Parathyroid adenoma (tissue), 2 donors: ENCODE results near the gene PGS1.

Source experiments
- H2AFZ ChIP-seq: fragments of 300-600 bp; sonication (generic); one replicate; pipeline ENCODE4 v1.7.0; 2017; ENCODE audit warnings: antibody characterized with exemption, mild to moderate bottlenecking
- H3K27ac ChIP-seq: fragments of 300-600 bp; sonication (generic); one replicate; pipeline ENCODE4 v1.7.0; 2017
- H3K27me3 ChIP-seq: fragments of 300-600 bp; sonication (generic); one replicate; pipeline ENCODE4 v1.7.0; 2017; ENCODE audit warnings: low read length; ENCODE audit not compliant: control insufficient read depth, insufficient read depth
- H3K36me3 ChIP-seq: fragments of 300-600 bp; sonication (generic); one replicate; pipeline ENCODE4 v1.7.0; 2017; ENCODE audit warnings: low read length; ENCODE audit not compliant: control insufficient read depth, insufficient read depth
- H3K4me1 ChIP-seq: fragments of 300-600 bp; sonication (generic); one replicate; pipeline ENCODE4 v1.7.0; 2017; ENCODE audit warnings: control low read depth
- H3K4me2 ChIP-seq: fragments of 300-600 bp; sonication (generic); one replicate; pipeline ENCODE4 v1.7.0; 2017; ENCODE audit warnings: low read length
- H3K4me3 ChIP-seq: fragments of 300-600 bp; sonication (generic); one replicate; pipeline ENCODE4 v1.7.0; 2017; ENCODE audit warnings: low read depth, low read length
- H3K79me2 ChIP-seq: fragments of 300-600 bp; sonication (generic); one replicate; pipeline ENCODE4 v1.7.0; 2017; ENCODE audit warnings: control low read depth
- H3K9ac ChIP-seq: fragments of 300-600 bp; sonication (generic); one replicate; pipeline ENCODE4 v1.7.0; 2017; ENCODE audit warnings: mild to moderate bottlenecking
- H3K9me3 ChIP-seq: fragments of 300-600 bp; sonication (generic); one replicate; pipeline ENCODE4 v1.7.0; 2017; ENCODE audit warnings: low read length; ENCODE audit not compliant: control insufficient read depth
- TF ChIP-seq, protein P1 (sequence below): fragments of 300-600 bp; sonication (generic); IDR thresholded peaks from one replicate; pipeline ENCODE4 v1.7.0; 2017; ENCODE audit warnings: antibody characterized with exemption, mild to moderate bottlenecking
- donor health status: primary hyperparathyroidism.

The PGS1 gene

GRCh38 chr17:78448356-78448993 lies 70.0 kb downstream of the PGS1 start:
- H3K27ac ChIP-seq: no peak overlapping the region
- H3K36me3 ChIP-seq: no peaks in the 10 kb centered on the region
- H3K27me3 ChIP-seq: no peaks in the 10 kb centered on the region
- H3K4me1 ChIP-seq: no peaks in the 10 kb centered on the region
- no peak overlapping the region for H2AFZ ChIP-seq
- no peak overlapping the region for H3K9ac ChIP-seq
- H3K4me3 ChIP-seq: no peak overlapping the region
- no peak overlapping the region for H3K4me2 ChIP-seq
- no peaks in the 10 kb centered on the region for H3K79me2 ChIP-seq
- H3K9me3 ChIP-seq: no peaks in the 10 kb centered on the region
- TF ChIP-seq, protein P1, sequence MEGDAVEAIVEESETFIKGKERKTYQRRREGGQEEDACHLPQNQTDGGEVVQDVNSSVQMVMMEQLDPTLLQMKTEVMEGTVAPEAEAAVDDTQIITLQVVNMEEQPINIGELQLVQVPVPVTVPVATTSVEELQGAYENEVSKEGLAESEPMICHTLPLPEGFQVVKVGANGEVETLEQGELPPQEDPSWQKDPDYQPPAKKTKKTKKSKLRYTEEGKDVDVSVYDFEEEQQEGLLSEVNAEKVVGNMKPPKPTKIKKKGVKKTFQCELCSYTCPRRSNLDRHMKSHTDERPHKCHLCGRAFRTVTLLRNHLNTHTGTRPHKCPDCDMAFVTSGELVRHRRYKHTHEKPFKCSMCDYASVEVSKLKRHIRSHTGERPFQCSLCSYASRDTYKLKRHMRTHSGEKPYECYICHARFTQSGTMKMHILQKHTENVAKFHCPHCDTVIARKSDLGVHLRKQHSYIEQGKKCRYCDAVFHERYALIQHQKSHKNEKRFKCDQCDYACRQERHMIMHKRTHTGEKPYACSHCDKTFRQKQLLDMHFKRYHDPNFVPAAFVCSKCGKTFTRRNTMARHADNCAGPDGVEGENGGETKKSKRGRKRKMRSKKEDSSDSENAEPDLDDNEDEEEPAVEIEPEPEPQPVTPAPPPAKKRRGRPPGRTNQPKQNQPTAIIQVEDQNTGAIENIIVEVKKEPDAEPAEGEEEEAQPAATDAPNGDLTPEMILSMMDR: no peak

- Histone ChIP-seq H3K27ac (no peak overlapping the region), H2AFZ (no peak overlapping the region), H3K9ac (no peak overlapping the region), H3K4me3 (no peak overlapping the region), H3K27me3 (no peaks in the 10 kb centered on the region), H3K36me3 (no peaks in the 10 kb centered on the region), H3K9me3 (no peaks in the 10 kb centered on the region), H3K79me2 (no peaks in the 10 kb centered on the region), H3K4me1 (no peaks in the 10 kb centered on the region), H3K4me2 (no peak overlapping the region)
- TF ChIP-seq, protein P1: no peak
These were observed 71.6 kb downstream of the PGS1 start for GRCh38 chr17:78449983-78450595.

DNA sequence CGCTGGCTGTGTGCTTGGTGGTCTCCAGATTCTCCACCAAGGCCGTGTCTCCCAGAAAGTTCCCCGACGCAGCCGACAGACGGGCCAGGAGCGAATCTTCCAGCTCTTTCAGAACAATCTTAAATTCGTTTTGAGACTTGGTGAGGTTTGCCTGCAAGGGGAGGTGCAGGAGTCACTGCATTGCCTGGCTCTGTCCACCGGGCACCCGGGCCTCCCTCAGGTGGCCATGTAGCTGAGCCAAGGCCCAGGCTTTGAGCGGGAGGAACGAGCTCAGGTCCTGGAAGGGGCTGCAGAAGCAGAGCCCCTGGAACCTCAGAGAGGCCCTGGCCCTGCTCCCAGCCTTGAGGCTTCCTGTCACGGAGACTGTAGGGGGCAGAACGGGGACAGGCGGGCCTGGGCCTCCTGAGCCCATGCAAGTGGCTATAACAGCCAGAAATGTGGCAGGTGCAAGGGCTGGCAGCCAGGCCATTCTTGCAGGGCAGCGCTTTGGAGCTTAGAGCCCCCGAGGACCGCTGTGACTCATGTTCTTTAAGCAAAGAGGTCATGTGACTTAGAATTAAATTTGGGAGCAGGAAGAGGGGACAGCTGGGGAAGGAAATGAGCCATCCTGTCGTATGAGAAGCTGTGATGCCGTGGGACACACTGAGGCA lies 72.4 kb downstream of the PGS1 start:
- Histone ChIP-seq H3K27ac (no peak overlapping the region), H3K9me3 (no peaks in the 10 kb centered on the region), H3K79me2 (no peaks in the 10 kb centered on the region), H3K36me3 (no peaks in the 10 kb centered on the region), H3K4me3 (no peak overlapping the region), H3K27me3 (no peaks in the 10 kb centered on the region), H3K9ac (no peak overlapping the region), H3K4me2 (no peak overlapping the region), H2AFZ (no peak overlapping the region), H3K4me1 (no peaks in the 10 kb centered on the region)
- TF ChIP-seq, protein P1: no peak

DNA sequence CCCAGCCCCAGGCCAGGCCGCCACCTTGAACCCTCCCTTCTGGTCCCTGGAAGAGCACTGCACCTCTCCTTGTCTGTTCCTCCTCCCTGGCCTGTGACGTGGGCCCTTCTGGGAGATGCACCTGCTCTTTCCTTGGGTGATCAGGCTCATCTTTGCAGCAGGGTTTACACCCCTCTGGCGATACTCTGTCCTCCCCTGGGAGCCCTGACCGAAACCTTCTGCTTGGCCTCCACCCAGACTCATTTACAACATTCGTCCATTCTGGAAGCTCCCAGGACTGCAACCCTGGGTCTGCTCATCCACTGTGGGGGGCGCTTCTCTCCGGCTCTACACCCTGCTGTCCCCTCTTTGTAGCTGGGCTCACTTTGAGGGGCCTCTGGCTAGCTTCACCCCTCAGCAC lies 73.3 kb downstream of the PGS1 start:
- H3K9ac ChIP-seq: no peak overlapping the region
- no peak overlapping the region for H2AFZ ChIP-seq
- TF ChIP-seq, protein P1: no peak
- no peaks in the 10 kb centered on the region for H3K27me3 ChIP-seq
- H3K4me2 ChIP-seq: no peak overlapping the region
- no peaks in the 10 kb centered on the region for H3K79me2 ChIP-seq
- no peak overlapping the region for H3K27ac ChIP-seq
- H3K36me3 ChIP-seq: no peaks in the 10 kb centered on the region
- no peak overlapping the region for H3K4me3 ChIP-seq
- no peaks in the 10 kb centered on the region for H3K4me1 ChIP-seq
- H3K9me3 ChIP-seq: no peaks in the 10 kb centered on the region
